Astrocyte (in vitro differentiated cells and primary cell): ENCODE results near the gene TSPAN32.

Experiments
- CTCF ChIP-seq: IDR thresholded peaks from 2 replicates; pipeline ENCODE4 v1.5.1; 2011; ENCODE audit warnings: low read depth, mild to moderate bottlenecking, inconsistent platforms, low read length, moderate library complexity; ENCODE audit not compliant: insufficient read depth
- EZH2 ChIP-seq: IDR thresholded peaks from 2 replicates; pipeline ENCODE4 v1.6.1; 2012; ENCODE audit warnings: mild to moderate bottlenecking, low read length, inconsistent platforms; ENCODE audit not compliant: insufficient read depth

DNA sequence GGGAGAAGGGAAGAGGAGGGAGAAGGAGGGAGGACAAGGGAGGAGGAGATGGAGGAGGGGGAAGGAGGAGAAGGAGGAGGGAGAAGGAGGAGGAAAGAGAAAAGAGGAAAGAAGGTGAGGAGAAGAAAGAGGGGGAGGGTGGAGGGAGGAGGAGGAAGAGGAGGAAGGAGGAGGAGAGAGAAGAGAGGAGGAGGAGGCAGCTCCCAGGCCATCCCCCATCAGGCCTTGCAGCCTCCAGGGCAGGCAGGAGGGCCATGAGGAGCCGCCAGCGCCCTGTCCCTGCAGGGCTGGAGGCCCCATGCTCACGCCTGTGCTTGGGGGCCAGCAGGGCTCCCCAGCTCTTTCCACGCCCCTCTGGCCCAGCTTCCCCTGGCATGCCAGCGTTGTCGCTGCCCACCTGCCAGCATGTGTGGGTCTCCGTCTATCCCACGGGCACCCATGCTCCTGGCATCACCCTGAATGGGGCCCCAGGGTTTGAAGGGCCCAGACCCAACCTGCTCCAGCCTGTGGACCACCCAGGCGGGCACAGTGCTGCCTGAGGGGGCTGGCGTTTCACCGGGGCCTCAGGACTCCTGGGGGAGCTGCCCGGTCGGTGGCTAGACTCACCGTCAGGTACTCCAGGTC, 5.2 kb downstream of the TSPAN32 start:
- TF ChIP-seq CTCF (no peak), EZH2 (no peak)
